DMS114 treated with DMSO at 0.1 percent for 48 hours (cell line): ENCODE data around the gene TENT5A.
"Not testable (repeated sequence)": the region's sequence is repeated elsewhere in the genome, so short reads cannot be mapped to it uniquely, and the experiment has no call there.

Source experiments
- DNase-seq: peaks from one replicate; lab custom pipeline; 2025; ENCODE audit not compliant: unreplicated experiment; lab: John Stamatoyannopoulos, UW

The TENT5A gene

DNA sequence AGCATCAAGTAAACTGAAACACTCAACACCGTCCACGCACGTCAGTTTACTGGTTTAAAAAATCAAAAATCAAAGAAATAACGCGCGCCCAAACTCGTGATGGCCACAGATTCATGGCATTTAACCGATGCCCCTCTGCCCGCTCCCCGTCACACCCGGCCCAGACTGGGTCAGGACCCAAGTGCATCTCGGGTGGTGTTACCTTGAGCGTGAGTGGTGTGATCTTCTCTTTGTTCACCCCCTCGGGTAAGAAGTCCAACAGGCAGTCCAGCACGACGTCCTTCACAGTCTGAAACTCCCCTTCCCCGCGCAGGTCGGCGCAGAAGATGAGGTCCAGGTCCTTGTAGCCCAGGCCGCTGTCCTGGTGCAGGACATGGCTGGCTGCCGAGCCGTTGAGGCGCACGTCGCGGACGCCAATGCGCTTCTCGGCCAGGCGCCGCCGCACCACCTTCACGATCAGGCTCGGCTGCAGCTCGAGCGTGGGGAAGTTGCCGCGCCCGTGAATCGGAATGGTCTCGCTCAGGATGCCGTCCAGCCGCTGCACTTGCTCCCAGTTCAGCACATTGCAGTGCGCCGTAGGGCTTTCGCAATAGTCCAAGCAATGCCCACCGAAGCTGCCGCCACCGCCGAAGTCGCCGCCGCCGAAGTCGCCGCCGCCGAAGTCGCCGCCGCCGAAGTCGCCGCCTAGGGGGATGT, 945 bp downstream of the TENT5A start:
- no peak for DNase-seq

DNA sequence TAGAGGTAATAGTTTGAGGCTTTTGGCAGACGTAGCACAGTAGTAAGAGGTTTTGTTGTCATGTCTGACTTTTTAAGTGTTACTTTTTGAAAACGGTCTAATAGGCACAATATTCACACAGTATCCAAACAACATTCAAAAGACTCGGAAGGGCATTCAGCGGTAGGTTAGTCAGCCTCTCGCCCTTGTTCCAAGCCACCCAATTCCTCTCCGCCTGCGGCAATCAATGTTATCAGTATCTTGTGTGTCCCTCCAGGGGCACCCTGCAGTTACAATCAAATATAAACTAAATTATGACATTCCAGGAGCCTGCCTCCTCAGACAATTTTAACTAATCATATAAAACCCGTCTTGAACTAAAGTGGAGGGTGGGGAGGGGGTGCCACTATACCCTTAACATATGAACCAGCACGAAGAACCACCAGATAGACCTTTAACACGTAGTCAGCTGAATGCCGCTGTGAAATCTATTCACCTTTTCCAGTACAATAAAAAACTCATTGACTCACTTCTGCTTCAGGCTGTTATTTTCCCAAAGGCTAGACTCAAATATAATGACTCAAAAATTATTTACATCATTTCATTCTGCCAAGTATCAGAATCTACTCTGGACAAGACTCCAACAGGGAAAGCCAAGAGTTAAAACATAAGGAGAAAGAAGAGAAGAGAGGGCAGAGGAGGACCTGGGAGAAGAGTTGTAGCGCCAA, 1.6 kb downstream of the TENT5A start:
- no peak for DNase-seq

DNA sequence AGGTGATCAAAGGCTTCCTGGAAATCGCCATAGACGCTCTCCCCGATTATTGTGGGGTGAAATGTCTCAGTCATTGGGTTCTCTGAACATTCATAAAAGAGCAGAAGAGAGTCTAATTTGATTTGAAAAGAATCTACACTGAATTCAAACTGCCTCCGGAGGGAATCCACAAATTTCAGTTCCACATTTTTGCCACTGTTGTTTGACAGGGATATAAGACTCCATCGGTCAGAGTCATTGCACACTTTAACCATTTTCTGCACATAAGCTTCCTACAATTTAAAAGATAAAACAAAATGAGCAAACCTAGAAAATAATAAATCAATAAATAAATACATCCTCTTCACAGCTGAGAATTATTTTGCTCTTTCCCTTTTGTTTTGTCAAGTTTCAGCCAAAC, 2.3 kb downstream of the TENT5A start:
- DNase-seq = no peak

DNA sequence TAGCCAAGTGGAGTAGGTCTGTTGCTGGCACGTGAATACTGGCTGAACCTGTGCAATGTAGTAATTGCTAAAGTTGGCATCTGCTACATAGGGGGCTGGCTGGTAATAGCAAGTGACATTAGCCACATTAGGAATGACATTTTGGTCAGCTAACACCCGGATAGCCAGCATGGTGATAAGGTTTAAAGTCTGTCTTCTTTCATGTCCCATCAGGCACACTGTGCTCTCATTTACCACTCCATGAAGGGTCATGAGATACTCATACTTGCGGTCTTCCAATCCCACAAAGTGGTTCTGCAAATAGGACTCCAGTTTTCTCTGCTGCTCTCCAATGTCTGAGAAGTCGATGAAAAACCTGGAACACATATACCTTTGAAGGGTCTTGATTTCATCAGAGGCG, 2.8 kb downstream of the TENT5A start:
- DNase-seq = no peak

DNA sequence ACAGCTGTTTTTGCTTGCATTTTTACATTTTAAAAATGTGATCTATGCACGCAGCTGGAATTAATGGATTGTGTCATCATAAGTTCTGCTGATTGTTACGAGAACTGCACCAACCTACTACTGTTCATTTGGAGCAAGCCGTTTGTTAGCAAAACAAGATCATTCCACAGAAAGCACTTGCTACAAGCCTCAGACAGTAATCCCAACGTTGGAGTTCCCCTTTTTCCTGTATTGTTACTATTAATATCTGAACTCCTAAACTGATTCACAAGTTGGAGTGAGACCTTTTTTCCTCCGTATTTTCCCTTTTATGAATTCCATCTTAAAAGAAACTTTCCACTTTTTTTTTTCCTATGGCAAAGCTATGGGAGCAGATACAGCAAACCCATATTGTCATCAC, 3.5 kb downstream of the TENT5A start:
- no peak for DNase-seq

DNA sequence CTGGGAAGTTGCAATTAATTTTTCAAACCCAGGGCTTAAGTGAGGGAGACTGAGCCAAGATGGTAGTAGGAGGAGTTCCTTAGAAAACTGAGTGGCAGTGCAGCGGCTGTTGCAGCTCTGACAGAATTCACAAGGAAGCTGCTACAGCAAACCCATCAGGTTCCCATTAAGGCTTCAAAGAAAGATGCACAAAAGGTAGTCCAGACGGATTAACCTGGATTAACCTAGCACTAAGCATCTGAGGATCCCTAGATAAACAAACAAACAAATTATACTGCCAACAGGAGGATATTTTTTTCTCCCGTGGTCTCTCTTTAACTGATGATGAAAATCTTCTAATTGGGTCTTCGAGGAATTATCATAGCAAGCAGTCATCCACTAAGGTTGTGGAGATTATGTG, 5.2 kb downstream of the TENT5A start:
- DNase-seq = no peak

DNA sequence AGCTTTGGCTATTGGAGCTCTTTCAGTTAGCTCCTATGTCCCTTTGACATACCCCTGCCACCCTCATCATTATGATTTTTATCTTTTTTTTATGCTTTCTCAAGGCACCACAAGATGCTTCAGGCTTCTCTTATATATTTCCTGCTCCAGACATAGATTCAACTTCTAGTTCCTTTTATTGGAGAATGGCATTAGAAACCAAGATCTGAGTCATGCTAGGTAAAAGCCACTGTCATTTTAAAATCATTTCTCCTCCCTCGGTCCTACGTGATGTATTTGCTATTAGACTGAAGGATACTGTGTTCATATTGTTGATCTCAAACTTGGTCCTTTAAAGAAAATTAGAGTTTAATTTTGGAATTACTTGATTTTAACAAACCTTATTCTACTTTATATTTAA, 8.3 kb downstream of the TENT5A start:
- no peak for DNase-seq

DNA sequence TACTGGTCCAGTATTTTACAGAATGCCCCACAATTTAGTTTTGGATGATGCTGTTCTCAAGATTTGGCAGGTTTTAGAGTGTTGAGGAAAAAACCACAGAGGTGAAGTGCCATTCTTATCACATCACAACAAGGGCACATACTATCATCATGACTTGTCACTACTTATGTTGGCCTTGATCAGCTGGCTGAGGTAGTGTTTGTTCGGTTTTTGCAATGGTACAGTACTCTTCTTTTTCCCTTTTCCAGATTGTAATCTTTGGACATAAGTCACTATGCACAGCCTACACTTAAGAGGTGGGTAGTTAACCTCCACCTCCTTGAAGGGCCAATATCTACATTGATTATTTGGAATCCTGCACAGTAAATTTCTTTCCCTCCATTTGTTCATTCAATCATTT, 8.8 kb downstream of the TENT5A start:
- no peak for DNase-seq

DNA sequence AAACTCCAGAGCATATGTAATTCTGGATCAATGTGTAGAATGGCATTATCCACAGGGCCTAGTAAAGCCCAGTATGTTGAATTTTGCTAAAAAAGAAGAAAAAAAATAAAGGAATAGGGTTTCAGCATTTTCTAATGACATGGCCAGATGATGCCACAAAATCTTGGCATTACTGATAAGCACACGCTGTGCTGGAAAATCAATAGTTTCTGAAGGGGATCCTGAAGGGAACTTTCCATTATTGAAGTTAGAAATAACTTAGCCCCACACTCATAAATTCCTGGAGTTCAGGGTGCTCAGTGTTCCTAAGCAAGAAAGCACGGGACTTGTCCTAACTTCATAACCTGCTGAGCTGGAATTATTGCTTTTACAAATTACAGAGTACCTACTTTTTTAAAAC, 10.8 kb downstream of the TENT5A start:
- no peak for DNase-seq

DNA sequence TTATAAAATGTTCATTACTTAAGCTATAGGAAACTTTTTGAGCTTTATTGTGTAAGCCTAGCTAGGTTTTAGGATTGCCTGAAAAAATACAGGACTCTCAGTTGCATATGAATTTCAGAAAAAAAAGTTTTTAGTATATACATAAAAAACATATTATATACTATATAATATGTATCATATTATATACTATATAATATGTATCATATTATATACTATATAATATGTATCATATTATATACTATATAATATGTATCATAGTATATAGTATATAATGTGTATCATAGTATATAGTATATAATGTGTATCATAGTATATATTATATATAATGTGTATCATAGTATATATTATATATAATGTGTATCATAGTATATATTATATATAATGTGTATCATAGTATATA, 11.9 kb downstream of the TENT5A start:
- not testable (repeated sequence) for DNase-seq

DNA sequence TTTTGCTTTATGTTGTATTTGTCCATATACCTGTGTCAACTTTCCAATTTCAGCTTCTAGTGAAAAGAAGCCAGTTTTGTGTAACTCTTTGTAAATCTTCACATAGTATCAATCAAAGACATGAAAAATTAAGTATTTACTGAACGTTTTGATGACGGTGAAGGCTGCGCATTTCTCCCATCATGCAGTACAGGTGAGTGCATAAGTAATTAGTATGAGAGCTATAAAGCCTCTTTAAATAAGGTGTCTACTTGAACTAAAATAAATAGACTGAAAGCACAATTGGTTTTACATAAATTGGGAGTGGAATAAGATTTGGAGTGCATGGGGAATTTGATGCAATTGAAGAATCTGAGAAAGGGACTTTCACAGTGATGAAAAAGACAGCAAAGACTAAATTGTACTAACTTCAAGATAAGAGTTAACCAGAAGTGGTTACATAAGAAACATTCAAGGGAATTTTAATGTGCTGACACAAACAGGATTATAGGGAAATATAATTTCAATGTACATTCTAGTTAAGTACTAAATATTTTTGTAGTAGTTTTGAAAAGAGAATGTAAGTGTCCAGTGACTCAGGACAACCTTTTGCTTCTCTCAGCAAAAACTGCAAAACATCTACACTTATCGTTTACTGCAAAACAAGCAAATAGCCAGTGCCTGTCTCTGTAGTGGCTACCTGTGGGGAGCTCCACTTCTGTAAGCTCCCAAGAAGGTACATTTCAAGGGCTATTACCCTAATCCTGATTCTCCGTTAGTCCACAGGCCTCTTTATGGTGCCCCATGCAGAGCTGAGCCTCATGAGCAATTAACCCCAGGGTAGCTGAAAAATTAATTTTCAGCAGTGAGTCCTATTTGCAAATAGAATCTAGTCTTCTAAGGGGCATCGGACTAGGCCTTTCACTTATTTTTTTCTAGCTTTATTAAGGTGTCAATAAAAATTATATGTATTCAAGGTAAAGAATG, 13.0 kb downstream of the TENT5A start:
- no peak for DNase-seq

DNA sequence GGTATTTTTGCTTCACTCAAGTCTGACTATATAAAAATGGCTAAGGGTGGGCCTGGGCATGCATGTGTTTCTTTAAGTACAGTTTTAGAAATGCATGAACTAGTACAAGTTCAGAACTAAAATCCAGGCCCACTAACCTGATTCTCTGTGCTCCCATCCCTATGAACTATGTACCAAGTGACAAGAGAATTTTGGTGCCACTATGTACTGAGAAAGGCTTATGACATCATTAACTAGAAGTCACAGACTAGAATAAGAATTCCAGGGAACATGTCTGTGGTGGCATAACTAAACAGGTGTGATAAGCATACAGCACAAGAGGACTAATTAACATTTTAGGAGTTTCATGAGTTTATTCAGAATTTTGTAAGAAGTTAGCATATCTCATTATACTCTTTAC, 16.1 kb downstream of the TENT5A start:
- no peak for DNase-seq

DNA sequence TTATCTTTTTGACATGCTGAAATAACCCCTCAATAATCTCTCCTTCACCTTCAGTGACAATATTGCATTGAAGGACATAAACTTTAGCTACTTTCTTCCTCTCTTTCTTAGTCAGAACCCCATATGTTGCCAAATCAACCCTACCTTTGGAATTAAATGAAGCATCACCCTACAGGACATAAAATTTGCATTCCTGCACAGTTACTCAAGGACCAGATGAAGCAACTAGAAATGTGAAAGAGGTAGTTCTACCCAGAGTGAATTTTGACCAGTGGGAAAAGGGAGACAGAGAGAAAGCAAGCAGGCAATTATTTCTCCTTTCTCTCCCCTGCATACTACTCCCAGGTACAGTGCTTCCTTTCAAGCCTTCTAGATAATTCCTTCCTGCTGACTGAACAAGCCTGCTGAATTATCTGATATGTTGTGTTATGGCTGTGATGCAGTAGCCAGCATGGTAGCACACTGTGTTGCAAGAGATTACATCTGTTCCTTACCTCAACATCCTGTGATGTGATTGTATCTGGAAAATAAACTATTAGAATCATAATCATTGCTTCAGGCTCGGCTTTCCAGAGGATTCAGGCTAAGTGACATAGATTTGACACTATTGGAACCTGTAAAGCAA, 16.6 kb downstream of the TENT5A start:
- no peak for DNase-seq

DNA sequence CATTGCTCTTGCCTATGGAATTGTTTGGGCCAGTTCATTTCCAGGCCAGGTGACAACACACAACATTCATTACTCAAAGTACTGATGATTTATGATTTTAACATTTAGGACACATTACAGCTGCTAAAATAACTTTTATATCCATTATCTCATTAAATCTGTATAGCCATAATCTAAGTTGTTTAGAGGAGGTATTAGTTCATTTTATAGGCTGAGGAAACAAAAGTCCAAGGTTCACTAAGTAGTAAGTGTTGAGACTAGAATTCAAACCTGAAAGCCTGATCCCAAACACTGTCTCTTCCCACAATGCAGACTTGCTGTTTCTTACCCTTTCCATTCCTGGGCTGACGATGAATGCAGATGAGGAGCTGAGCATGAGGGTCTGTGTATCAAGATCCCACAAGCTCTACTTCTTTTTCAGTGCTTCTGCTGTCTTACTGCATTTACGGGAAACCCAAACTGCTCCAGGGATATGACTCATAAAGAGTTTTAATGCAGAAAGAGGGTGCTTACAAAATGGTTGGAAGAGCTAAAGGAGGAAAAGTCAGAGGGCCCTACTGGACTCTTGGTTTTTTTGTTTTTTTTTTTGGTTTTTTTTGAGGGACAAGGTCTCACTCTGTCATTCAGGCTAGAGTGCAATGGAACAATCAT, 17.9 kb downstream of the TENT5A start:
- DNase-seq = no peak

DNA sequence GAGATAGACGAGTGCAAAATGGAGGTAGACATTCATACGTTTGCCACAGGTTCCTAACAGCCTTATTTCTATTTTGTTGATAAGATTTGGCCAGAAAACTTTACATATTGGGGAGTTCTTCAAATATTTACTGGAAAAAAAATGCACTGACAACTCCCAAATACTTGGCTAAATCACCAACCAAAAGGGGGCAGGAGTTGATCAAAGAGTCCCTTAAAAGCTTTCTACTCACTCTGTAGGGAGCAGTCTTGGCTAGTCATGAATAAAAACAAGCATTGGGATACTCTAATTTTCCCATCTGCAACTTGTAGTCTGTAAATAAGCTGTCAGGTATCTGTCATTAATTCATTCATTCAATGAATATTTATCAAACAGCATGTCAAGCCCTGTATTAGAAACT, 18.4 kb downstream of the TENT5A start:
- no peak for DNase-seq

DNA sequence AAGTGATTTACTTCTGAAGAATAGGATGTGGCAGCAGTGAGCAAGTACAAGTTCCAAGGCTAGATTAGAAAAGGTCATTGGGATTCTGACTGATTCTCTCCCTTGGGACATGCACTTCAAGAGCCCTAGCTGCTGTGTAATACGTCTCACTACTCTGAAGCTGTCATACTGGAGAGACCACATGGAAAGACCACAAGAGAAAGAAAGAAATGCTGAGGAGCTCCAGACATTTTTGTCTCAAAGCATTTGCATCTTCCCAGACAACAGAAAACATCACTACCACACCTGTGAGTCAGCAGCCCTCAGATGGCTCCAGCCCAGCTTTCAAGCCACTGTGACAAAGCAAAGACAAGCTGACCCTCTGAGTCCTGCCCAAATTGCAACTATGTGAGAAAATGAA, 20.7 kb downstream of the TENT5A start:
- DNase-seq = no peak

DNA sequence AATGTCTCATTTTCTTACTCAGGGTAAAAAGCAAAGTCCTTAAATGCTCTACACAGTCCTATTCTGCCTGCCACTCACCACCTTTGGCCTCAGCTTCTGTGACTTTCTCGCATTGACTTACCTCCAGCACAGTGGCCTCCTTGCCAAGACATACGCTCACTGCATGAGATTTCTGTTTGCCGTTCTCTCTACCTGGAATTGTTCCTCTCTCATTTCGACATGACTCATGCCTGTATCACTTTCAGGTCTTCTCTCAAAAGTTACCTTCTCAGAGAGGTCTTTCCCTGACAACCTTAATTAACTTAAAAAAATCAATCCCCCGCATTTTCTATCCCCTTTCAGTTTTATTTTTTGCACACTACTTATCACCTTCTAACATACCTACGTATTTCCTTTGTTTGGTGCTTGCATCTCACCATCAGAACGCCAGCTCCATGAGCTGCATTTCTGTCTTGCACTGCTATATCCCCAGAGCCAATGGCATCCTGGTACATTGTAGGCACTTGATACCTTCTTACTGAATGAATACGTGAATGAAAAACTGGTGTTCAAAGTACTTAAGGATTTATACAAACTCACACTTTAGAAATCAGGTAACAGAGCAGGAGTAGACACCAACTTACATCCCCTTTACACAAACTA, 24.5 kb downstream of the TENT5A start:
- DNase-seq = no peak

DNA sequence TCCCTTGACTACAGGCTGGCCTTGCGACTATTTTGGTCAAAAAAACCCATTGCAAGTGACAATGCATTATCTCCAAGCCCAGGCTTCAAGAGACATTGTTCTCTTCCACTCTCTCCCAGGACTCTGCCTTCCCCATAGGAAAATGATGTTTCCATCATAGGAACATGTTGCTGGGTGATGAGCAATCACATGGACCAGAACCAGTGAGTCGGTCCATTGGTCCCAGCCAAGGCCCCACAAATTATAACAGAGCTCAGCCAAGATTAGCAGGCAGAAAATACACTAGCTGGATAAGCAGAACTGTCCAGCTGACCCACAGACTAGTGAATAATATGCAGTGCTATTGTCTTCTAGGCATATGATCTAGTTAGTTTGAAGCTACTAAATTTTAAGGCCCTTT, 27.4 kb downstream of the TENT5A start:
- DNase-seq = no peak

DNA sequence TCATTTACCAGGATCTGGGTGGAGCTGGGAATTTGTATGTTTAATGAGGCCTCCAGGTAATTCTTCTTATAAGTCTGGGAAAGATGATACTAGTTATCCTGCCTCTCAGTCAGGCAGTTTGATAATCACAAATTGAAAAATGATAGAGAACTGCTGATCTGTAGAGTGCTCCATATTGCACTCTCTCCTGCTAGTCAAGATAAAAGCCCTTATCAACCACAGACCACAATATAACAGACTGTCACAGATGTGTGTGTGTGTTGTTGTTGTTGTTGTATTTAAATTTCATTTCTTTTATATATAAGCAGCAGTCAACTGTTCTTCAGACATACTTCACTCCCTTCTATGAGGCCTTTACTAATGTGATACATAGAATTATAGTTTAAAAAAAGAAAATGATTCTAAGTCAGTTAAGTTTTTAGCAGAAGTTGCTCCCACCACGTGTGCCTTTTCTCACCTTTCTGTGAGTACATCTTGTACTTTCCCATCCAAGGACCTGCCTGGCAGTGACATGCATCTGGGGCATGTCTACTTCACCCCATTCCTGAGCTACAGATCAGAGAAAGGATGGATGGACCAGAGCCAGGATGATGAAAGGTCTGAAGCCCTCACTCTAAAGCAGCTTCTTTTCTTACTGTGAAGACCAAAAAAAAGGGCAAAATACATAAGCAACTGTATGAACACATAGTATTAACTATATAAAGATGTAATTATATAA, 29.8 kb downstream of the TENT5A start:
- no peak for DNase-seq

DNA sequence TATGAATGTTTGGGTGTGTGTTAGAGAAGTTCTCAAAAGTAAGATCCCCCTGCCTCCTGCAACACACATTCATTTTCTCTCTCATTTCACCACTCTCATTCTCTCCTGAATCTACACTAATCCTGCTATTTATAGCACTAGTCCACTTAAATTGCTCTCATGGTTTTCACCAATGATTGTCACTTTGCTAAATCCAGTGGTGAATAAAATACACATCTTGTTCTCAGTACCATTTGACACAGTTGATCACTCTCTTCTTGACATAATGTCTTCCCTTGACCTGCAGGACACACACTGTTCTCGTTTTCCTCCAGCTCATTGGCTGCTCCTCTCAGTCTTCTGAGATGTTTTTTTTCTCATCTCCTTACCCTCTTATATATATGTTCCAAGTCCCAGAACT, 32.1 kb downstream of the TENT5A start:
- no peak for DNase-seq
